Measurements from ENCODE around the gene ADGRG1.
A peak's percentile ranks its signal among the peaks of the same experiment; 100 is the strongest.

ADGRG1 gene

DNA sequence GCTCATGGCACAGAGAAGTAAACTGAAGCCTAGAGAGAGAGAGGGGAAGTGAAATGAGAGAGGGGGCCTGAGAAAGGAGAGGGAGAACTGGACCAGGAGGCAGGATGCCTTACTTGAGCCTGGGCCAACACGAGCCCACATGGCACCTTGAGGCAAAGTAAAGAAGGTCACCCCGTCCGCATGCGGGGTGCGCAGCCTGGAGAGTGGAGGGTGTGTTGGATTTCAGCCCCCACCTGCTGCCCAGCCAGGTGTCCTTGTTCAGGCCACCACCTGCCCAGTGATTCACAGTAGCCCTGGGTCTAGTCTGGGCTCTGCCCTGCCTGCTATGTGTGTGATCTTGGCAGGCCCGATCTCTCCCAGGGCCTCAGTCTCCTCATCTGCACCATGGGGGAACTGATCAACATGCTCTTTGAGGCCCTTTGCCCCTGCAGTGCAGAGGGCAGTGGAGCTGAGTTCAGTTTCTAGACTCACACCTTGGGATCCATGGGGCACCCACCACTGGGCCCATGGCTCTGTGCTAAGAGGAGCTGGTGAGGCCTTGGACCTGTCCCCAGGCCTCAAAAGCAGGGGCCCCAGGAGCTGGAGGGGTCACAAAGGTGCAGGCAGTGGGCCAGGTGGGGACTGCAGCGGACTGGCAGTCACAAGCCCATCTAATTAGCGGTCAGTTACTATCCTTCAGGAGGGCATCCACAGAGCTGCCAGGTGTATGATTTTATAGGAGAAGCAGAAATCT is 56.4 kb downstream of the ADGRG1 start:
- H2BK5ac ChIP-seq (ENCODE audit: low read length), result no peak overlapping the region
- peaks cover 0 to 12% (median 0%) of the 10 kb centered on the region in 3 experiments for H3K27me3 ChIP-seq (ENCODE audit: control insufficient read depth in 3 of 3, insufficient read depth in 3 of 3, low read depth in 1 of 3, low read length in 3 of 3)
- H3K36me3 ChIP-seq (replicated peaks in 1 of 2; ENCODE audit: control insufficient read depth in 2 of 2, insufficient read depth in 2 of 2, low read length in 2 of 2), result no peaks in the 10 kb centered on the region
- no peak overlapping the region for H2AFZ ChIP-seq (ENCODE audit: low read length)
- no peaks in the 10 kb centered on the region for H3K9me3 ChIP-seq (replicated peaks in 1 of 2; ENCODE audit: control insufficient read depth in 2 of 2, insufficient read depth in 1 of 2, low read depth in 1 of 2, low read length in 2 of 2)
- no peaks in the 10 kb centered on the region for H3K79me1 ChIP-seq (ENCODE audit: low read depth, low read length)
- H3K4ac ChIP-seq (ENCODE audit: low read length), result no peak overlapping the region
- H3K4me2 ChIP-seq (ENCODE audit: insufficient read depth, low read length, poor library complexity, severe bottlenecking), result no peak overlapping the region
- H3K14ac ChIP-seq (ENCODE audit: low read length), result peak overlapping the region; percentile 47
- H4K91ac ChIP-seq (ENCODE audit: low read depth, low read length, poor library complexity), result no peak overlapping the region
- no peak overlapping the region for H3K27ac ChIP-seq (replicated peaks; ENCODE audit: low read length)
- no peak overlapping the region for H3K9ac ChIP-seq (ENCODE audit: low read depth, low read length, poor library complexity)
- no peak overlapping the region for H2BK12ac ChIP-seq (ENCODE audit: low read length)
- H3K23ac ChIP-seq (ENCODE audit: low read depth, low read length, poor library complexity), result no peak overlapping the region
- no peak for DNase-seq (ENCODE audit: low spot score)
- no peak overlapping the region for H2BK120ac ChIP-seq (ENCODE audit: low read depth, low read length)
- H4K8ac ChIP-seq (ENCODE audit: low read depth, low read length), result no peak overlapping the region
- WGBS, 2 donors (ENCODE audit: extremely low coverage in 2 of 2, insufficient read length in 2 of 2, insufficient replicate concordance in 1 of 2), result no CpG with 5 or more reads among the region's 8 CpGs
- H3K4me1 ChIP-seq (ENCODE audit: control insufficient read depth in 2 of 2, insufficient read depth in 1 of 2, low read depth in 1 of 2, low read length in 2 of 2), result peaks cover 9 to 10% of the 10 kb centered on the region in 2 donors
- H2BK15ac ChIP-seq (ENCODE audit: low read length), result no peak overlapping the region
- peak overlapping the region; percentile 71 for H2AK5ac ChIP-seq (ENCODE audit: low read depth, low read length)
- no peak overlapping the region for H3K18ac ChIP-seq (ENCODE audit: low read length)
- no peak overlapping the region for H3K4me3 ChIP-seq (ENCODE audit: low read length in 2 of 2)

DNA sequence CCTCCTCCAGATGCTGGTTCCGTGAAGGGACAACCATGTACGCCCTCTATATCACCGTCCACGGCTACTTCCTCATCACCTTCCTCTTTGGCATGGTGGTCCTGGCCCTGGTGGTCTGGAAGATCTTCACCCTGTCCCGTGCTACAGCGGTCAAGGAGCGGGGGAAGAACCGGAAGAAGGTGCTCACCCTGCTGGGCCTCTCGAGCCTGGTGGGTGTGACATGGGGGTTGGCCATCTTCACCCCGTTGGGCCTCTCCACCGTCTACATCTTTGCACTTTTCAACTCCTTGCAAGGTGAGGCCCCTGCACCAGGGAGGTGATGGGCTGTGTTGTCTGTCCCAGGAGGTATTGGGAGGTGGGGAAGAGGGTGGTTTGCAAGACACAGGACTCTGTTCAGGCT is 57.2 kb downstream of the ADGRG1 start:
- Histone ChIP-seq H3K4ac (ENCODE audit: low read length) (no peak overlapping the region), H2AFZ (ENCODE audit: low read length) (no peak overlapping the region), H4K91ac (ENCODE audit: low read depth, low read length, poor library complexity) (no peak overlapping the region), H2AK5ac (ENCODE audit: low read depth, low read length) (peak overlapping the region; percentile 47), H3K27ac (replicated peaks; ENCODE audit: low read length) (no peak overlapping the region), H3K9ac (ENCODE audit: low read depth, low read length, poor library complexity) (no peak overlapping the region), H3K27me3 (ENCODE audit: control insufficient read depth in 3 of 3, insufficient read depth in 3 of 3, low read depth in 1 of 3, low read length in 3 of 3) (peaks cover 0 to 12% (median 0%) of the 10 kb centered on the region in 3 experiments), H3K9me3 (replicated peaks in 1 of 2; ENCODE audit: control insufficient read depth in 2 of 2, insufficient read depth in 1 of 2, low read depth in 1 of 2, low read length in 2 of 2) (no peaks in the 10 kb centered on the region), H2BK15ac (ENCODE audit: low read length) (peak overlapping the region; percentile 62), H3K4me2 (ENCODE audit: insufficient read depth, low read length, poor library complexity, severe bottlenecking) (no peak overlapping the region), H3K18ac (ENCODE audit: low read length) (peak overlapping the region; percentile 42), H2BK120ac (ENCODE audit: low read depth, low read length) (no peak overlapping the region), H4K8ac (ENCODE audit: low read depth, low read length) (no peak overlapping the region), H3K36me3 (replicated peaks in 1 of 2; ENCODE audit: control insufficient read depth in 2 of 2, insufficient read depth in 2 of 2, low read length in 2 of 2) (no peaks in the 10 kb centered on the region), H3K4me3 (ENCODE audit: low read length in 2 of 2) (no peak overlapping the region), H3K79me1 (ENCODE audit: low read depth, low read length) (no peaks in the 10 kb centered on the region), H3K14ac (ENCODE audit: low read length) (no peak overlapping the region), H3K23ac (ENCODE audit: low read depth, low read length, poor library complexity) (no peak overlapping the region), H2BK12ac (ENCODE audit: low read length) (no peak overlapping the region), H3K4me1 (ENCODE audit: control insufficient read depth in 2 of 2, insufficient read depth in 1 of 2, low read depth in 1 of 2, low read length in 2 of 2) (peaks cover 9 to 11% of the 10 kb centered on the region in 2 donors), H2BK5ac (ENCODE audit: low read length) (no peak overlapping the region)
- DNase-seq (ENCODE audit: low spot score), result no peak
- WGBS, 2 donors (ENCODE audit: extremely low coverage in 2 of 2, insufficient read length in 2 of 2, insufficient replicate concordance in 1 of 2), result no CpG with 5 or more reads among the region's 11 CpGs

DNA sequence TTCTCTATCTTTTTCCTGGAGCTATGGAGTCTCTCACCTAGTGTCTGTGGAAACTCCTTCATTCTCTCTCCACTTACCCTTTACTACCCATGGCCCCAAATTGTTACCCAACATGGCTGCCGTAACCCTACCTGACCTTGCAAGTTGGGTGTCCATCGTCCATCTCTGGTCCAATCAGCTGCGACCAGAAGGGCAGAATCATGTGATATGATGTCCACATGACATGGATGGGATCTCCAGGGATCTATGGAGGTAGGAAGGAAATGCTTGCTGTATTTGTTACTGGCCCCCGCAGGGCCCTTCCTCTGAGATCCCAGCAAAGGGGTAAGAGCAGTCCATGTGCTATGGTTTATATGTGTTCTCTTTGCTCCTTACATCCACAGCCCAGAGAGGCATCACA is 58.1 kb downstream of the ADGRG1 start:
- H3K36me3 ChIP-seq (replicated peaks in 1 of 2; ENCODE audit: control insufficient read depth in 2 of 2, insufficient read depth in 2 of 2, low read length in 2 of 2), result no peaks in the 10 kb centered on the region
- H3K14ac ChIP-seq (ENCODE audit: low read length), result no peak overlapping the region
- no peak for DNase-seq (ENCODE audit: low spot score)
- no peak overlapping the region for H3K27ac ChIP-seq (replicated peaks; ENCODE audit: low read length)
- H2BK15ac ChIP-seq (ENCODE audit: low read length), result no peak overlapping the region
- no peak overlapping the region for H3K18ac ChIP-seq (ENCODE audit: low read length)
- no peak overlapping the region for H2BK5ac ChIP-seq (ENCODE audit: low read length)
- H2AK5ac ChIP-seq (ENCODE audit: low read depth, low read length), result no peak overlapping the region
- H3K27me3 ChIP-seq (ENCODE audit: control insufficient read depth in 3 of 3, insufficient read depth in 3 of 3, low read depth in 1 of 3, low read length in 3 of 3), result peaks cover 0 to 12% (median 3%) of the 10 kb centered on the region in 3 experiments
- no peak overlapping the region for H3K9ac ChIP-seq (ENCODE audit: low read depth, low read length, poor library complexity)
- no peak overlapping the region for H3K23ac ChIP-seq (ENCODE audit: low read depth, low read length, poor library complexity)
- no peaks in the 10 kb centered on the region for H3K9me3 ChIP-seq (replicated peaks in 1 of 2; ENCODE audit: control insufficient read depth in 2 of 2, insufficient read depth in 1 of 2, low read depth in 1 of 2, low read length in 2 of 2)
- H3K79me1 ChIP-seq (ENCODE audit: low read depth, low read length), result no peaks in the 10 kb centered on the region
- no peak overlapping the region for H3K4ac ChIP-seq (ENCODE audit: low read length)
- peaks cover 9 to 11% of the 10 kb centered on the region in 2 donors for H3K4me1 ChIP-seq (ENCODE audit: control insufficient read depth in 2 of 2, insufficient read depth in 1 of 2, low read depth in 1 of 2, low read length in 2 of 2)
- no peak overlapping the region for H4K8ac ChIP-seq (ENCODE audit: low read depth, low read length)
- H2BK120ac ChIP-seq (ENCODE audit: low read depth, low read length), result no peak overlapping the region
- no peak overlapping the region for H3K4me3 ChIP-seq (ENCODE audit: low read length in 2 of 2)
- no peak overlapping the region for H4K91ac ChIP-seq (ENCODE audit: low read depth, low read length, poor library complexity)
- no CpG with 5 or more reads among the region's 4 CpGs for WGBS, 2 donors (ENCODE audit: extremely low coverage in 2 of 2, insufficient read length in 2 of 2, insufficient replicate concordance in 1 of 2)
- H2BK12ac ChIP-seq (ENCODE audit: low read length), result no peak overlapping the region
- H2AFZ ChIP-seq (ENCODE audit: low read length), result peak overlapping the region; percentile 12
- H3K4me2 ChIP-seq (ENCODE audit: insufficient read depth, low read length, poor library complexity, severe bottlenecking), result no peak overlapping the region

DNA sequence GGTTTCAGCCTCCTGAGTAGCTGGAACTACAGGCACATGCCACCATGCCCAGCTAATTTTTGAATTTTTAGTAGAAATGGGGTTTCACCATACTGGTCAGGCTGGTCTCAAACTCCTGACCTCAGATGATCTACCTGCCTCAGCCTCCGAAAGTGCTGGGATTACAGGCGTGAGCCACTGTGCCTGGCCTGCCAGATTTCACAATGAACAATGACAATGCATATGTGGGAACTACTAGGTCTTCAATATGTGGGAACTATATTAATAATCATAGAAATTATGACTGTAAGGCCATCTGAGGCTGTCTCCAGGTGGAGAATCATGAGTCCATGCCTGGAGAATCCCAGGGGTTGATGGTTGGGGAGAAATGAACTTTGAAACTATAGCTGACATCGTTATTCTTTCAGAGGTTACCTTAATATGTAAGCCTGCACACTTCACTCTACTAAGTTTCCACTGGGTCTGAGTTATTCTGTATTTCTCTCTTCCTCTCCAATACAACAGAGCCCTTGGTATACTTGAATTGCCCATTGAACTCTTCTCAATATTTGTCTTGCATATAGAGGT is 59.0 kb downstream of the ADGRG1 start:
- Histone ChIP-seq H4K91ac (ENCODE audit: low read depth, low read length, poor library complexity) (no peak overlapping the region), H2BK15ac (ENCODE audit: low read length) (no peak overlapping the region), H3K18ac (ENCODE audit: low read length) (no peak overlapping the region), H3K27me3 (ENCODE audit: control insufficient read depth in 3 of 3, insufficient read depth in 3 of 3, low read depth in 1 of 3, low read length in 3 of 3) (peaks cover 0 to 12% (median 3%) of the 10 kb centered on the region in 3 experiments), H3K4ac (ENCODE audit: low read length) (no peak overlapping the region), H2AK5ac (ENCODE audit: low read depth, low read length) (no peak overlapping the region), H2BK5ac (ENCODE audit: low read length) (no peak overlapping the region), H3K79me1 (ENCODE audit: low read depth, low read length) (no peaks in the 10 kb centered on the region), H2BK120ac (ENCODE audit: low read depth, low read length) (no peak overlapping the region), H2BK12ac (ENCODE audit: low read length) (no peak overlapping the region), H3K4me1 (ENCODE audit: control insufficient read depth in 2 of 2, insufficient read depth in 1 of 2, low read depth in 1 of 2, low read length in 2 of 2) (peaks cover 9 to 11% of the 10 kb centered on the region in 2 donors), H3K4me3 (ENCODE audit: low read length in 2 of 2) (no peak overlapping the region), H3K36me3 (replicated peaks in 1 of 2; ENCODE audit: control insufficient read depth in 2 of 2, insufficient read depth in 2 of 2, low read length in 2 of 2) (no peaks in the 10 kb centered on the region), H3K14ac (ENCODE audit: low read length) (no peak overlapping the region), H3K23ac (ENCODE audit: low read depth, low read length, poor library complexity) (no peak overlapping the region), H4K8ac (ENCODE audit: low read depth, low read length) (no peak overlapping the region), H2AFZ (ENCODE audit: low read length) (no peak overlapping the region), H3K27ac (replicated peaks; ENCODE audit: low read length) (no peak overlapping the region), H3K9ac (ENCODE audit: low read depth, low read length, poor library complexity) (no peak overlapping the region), H3K4me2 (ENCODE audit: insufficient read depth, low read length, poor library complexity, severe bottlenecking) (no peak overlapping the region), H3K9me3 (replicated peaks in 1 of 2; ENCODE audit: control insufficient read depth in 2 of 2, insufficient read depth in 1 of 2, low read depth in 1 of 2, low read length in 2 of 2) (no peaks in the 10 kb centered on the region)
- WGBS, 2 donors (ENCODE audit: extremely low coverage in 2 of 2, insufficient read length in 2 of 2, insufficient replicate concordance in 1 of 2), result no CpG with 5 or more reads among the region's 3 CpGs
- no peak for DNase-seq (ENCODE audit: low spot score)

Measured in neuronal stem cell (in vitro differentiated cells).